DMS53 treated with DMSO at 0.1 percent for 48 hours (cell line): ENCODE data around the gene LY6G6F.

ENCODE experiments used
- DNase-seq: peaks from one replicate; lab custom pipeline; 2025; ENCODE audit not compliant: unreplicated experiment; lab: John Stamatoyannopoulos, UW

LY6G6F gene

GRCh38 chr6:31676904-31677303, 29.8 kb upstream of the LY6G6F start:
- DNase-seq = no peak

DNA sequence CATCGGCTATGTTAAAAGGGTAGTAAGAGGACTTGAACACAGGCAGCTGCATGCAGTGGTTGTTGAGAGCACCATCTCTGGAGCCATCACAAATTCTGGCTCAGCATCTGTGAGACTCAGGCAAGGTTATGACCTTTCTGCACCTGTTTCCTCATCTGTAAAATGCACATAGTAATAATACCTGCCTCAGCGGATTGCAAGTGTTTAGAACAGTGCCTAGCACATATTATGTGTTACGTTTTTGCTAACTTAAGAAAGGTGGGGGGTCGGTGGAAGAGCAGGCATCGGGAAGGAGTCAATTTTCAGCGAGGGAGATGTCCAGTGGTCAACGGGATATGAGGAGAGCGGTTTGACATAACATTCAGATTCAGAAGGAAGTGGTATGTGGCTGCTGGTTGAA, 28.7 kb upstream of the LY6G6F start:
- DNase-seq = no peak

- peak; percentile 92 for DNase-seq
Measured at GRCh38 chr6:31680226-31681134, 26.2 kb upstream of the LY6G6F start, which contains the start of gene LY6G5C. LY6G5C (minus strand) TSS chr6:31681067; CDS start chr6:31680373, 694 bp downstream.

DNA sequence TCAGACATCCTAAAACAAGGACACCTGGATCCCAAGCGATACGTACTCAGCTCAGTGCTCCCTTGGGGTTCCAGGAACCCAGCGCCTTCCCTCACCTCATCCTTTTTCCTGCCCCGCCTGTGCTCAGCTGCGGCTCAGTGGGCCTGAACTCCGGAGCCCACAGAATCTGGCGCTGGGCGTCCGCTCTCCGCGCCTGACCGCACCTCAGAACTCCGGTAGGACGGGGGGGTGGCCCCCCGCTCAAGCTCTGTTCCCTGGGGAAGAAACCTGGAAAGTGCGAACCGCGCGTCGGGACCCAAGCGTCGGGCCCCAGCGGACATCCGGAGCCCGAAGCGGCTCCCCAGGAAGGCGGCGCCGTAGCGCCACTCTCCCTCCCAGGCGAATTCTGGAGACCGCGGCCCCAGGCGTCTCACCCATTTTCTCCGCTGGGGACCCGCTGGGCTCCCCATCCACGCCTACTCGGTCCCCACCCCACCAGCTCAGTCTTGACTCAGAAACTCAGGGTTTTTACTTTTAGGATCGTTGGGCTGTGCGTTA, 25.5 kb upstream of the LY6G6F start:
- peak; percentile 29 for DNase-seq

GRCh38 chr6:31683591-31683990, 23.1 kb upstream of the LY6G6F start:
- peak; percentile 8 for DNase-seq

- no peak for DNase-seq
Measured at GRCh38 chr6:31686483-31686882, 20.2 kb upstream of the LY6G6F start.

- DNase-seq = no peak
Measured at GRCh38 chr6:31687321-31687720, 19.3 kb upstream of the LY6G6F start.

GRCh38 chr6:31687860-31688693, 18.6 kb upstream of the LY6G6F start:
- DNase-seq = no peak

DNA sequence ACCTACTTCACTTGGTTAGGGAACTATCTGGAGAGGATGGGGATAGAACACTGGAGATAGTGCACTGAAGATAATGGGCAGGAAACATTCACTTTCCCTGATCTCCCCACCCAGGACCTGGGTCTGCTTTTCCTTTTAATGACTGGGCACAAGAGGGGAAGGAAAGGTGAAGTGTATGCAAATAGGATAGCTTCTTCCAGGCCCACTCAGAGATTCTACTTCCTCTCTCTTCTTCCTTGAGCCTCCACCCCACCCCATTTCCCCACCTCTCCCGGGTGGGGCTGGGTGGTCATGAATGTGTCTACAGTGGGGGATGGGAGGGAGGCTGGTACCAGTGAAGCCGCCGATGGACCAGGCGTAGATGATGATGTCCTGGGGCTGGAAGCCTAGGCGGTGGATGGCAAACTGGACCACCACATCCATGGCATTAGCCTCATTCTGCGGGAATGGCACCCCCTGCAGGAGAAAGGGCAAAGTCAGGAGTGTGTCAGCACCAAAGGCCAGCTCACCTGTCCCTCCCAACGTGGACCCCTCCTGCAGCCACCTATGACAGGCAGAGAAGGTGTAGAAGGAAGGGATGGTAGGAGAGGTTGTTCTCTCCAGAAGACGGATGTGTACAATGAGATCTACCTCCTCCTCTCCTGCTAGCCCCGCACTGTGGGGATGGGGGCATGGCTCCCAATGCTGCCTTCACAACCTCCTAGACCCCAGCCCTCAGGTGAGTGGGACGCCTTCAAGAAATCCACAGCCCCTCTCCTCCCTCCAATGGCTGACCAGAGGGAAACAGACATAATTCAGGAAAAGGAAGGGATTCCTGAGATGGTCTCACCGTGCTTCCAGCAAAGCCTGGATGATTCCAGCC, 17.2 kb upstream of the LY6G6F start:
- DNase-seq = no peak

GRCh38 chr6:31690231-31691077, 16.2 kb upstream of the LY6G6F start:
- no peak for DNase-seq

- DNase-seq = no peak
Measured at GRCh38 chr6:31691078-31691463, 15.6 kb upstream of the LY6G6F start.

GRCh38 chr6:31691564-31692108, 15.0 kb upstream of the LY6G6F start:
- DNase-seq = no peak

GRCh38 chr6:31692353-31692752, 14.3 kb upstream of the LY6G6F start:
- no peak for DNase-seq

GRCh38 chr6:31692886-31693285, 13.8 kb upstream of the LY6G6F start:
- DNase-seq = no peak

GRCh38 chr6:31693535-31693934, 13.1 kb upstream of the LY6G6F start:
- no peak for DNase-seq

DNA sequence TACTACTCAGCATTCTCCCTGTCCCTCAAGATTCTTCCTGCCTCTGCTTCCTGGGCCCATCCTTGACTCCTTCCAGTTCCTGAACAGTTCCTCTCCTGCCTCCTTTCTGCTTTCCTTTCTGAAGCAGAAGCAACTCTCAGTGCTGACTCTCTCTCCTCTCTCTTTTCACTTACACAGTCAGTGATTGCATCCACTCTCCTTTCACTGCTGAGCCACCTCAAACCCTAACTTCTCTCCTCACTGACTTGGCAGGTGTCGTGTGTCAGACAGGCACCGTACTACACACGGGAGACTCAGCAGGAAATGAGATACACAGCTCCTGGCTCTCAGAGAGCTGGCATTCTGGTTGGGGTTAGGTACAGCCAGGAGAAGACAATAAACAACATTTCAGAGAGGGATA, 9.1 kb upstream of the LY6G6F start:
- no peak for DNase-seq

GRCh38 chr6:31700740-31701401, 5.8 kb upstream of the LY6G6F start:
- DNase-seq = no peak

- no peak for DNase-seq
Measured at GRCh38 chr6:31701666-31702404, 4.8 kb upstream of the LY6G6F start.
